Gastrocnemius medialis (tissue), 4 donors: ENCODE measurements around the gene PPY. TPM values are rescaled to one million over a fixed set of nuclear protein-coding genes. Genes with fewer than 3 reads are reported as not detected.

Experiments
- ATAC-seq, 2 donors: fragments of 150-250 bp; one replicate each; pipeline ENCODE4 v1.9.1; 2016
- DNase-seq, 2 donors: peaks; one replicate each; pipeline ENCODE4 v3.0.0-alpha.2; 2019
- H3K27ac ChIP-seq, 4 donors: fragments of 200-600 bp; sonication (generic); 1 replicate in 1 of 4; 2 replicates in 3 of 4; pipeline ENCODE4 v1.5.1; 2016 to 2018; ENCODE audit warnings: mild to moderate bottlenecking in 2 of 4, moderate library complexity in 1 of 4
- H3K27me3 ChIP-seq, 3 donors: fragments of 200-600 bp; sonication (generic) in 2 of 3; 1 replicate in 1 of 3; 2 replicates in 2 of 3; pipeline versions ENCODE4 v1.5.1 to v1.6.0; 2016 to 2019; ENCODE audit warnings: mild to moderate bottlenecking in 1 of 3, moderate library complexity in 1 of 3
- H3K36me3 ChIP-seq, 2 donors: fragments of 200-600 bp; sonication (generic) in 1 of 2; one replicate each; pipeline ENCODE4 v1.5.1; 2017 to 2018
- H3K4me1 ChIP-seq, 2 donors: fragments of 200-600 bp; sonication (generic) in 1 of 2; one replicate each; pipeline ENCODE4 v1.5.1; 2016 to 2017; ENCODE audit warnings: mild to moderate bottlenecking in 2 of 2
- H3K4me3 ChIP-seq, 4 donors: fragments of 200-600 bp; sonication (generic) in 3 of 4; 1 replicate in 1 of 4; 2 replicates in 3 of 4; pipeline ENCODE4 v1.5.1; 2016 to 2019; ENCODE audit warnings: mild to moderate bottlenecking in 2 of 4
- H3K9me3 ChIP-seq, 3 donors: fragments of 200-600 bp; sonication (generic) in 2 of 3; 1 replicate in 1 of 3; 2 replicates in 2 of 3; pipeline ENCODE4 v1.5.1; 2016 to 2019
- POLR2A ChIP-seq, 2 donors: fragments of 450-650 bp; IDR thresholded peaks; one replicate each; pipeline ENCODE4 v1.6.1; 2017; ENCODE audit warnings: antibody characterized with exemption in 2 of 2, mild to moderate bottlenecking in 2 of 2, moderate library complexity in 2 of 2
- in situ Hi-C, 4 donors: fragments of 200-750 bp; cut with MboI; loops; one replicate each; pipeline versions ENCODE4 v1.15.0 to v1.8.0; 2017; ENCODE audit warnings: low sequenced_read_pairs in 4 of 4
- intact Hi-C: fragments of 100-400 bp; cut with DNase I; formaldehyde crosslinking; loops from one replicate; pipeline ENCODE4 v1.15.1; 2023; ENCODE audit warnings: low total_unique reads
- total RNA-seq, 4 donors: library from RNA; depleted of rRNA; stranded (reverse); fragments of >200 nt; gene quantifications; one replicate each; pipeline versions ENCODE4 v1.1.0 to v1.2.3, GENCODE V29; 2016
- TF ChIP-seq, protein P1 (sequence below), 5 experiments: fragments of 450-650 bp in 3 of 5; fragments of 200-600 bp in 2 of 5; sonication (generic) in 2 of 5; IDR thresholded peaks in 4 of 5; conservative IDR thresholded peaks in 1 of 5; 1 replicate in 4 of 5; 2 replicates in 1 of 5; pipeline ENCODE4 v1.5.1; 2016 to 2019; ENCODE audit warnings: antibody characterized with exemption in 5 of 5, mild to moderate bottlenecking in 3 of 5, moderate library complexity in 3 of 5

The PPY gene
- total RNA-seq, 4 donors from 2014 or later: not detected

- ATAC-seq: no peak
- no peak overlapping the region for H3K4me3 ChIP-seq
- H3K9me3 ChIP-seq: no peaks in the 10 kb centered on the region
- TF ChIP-seq, protein P1, sequence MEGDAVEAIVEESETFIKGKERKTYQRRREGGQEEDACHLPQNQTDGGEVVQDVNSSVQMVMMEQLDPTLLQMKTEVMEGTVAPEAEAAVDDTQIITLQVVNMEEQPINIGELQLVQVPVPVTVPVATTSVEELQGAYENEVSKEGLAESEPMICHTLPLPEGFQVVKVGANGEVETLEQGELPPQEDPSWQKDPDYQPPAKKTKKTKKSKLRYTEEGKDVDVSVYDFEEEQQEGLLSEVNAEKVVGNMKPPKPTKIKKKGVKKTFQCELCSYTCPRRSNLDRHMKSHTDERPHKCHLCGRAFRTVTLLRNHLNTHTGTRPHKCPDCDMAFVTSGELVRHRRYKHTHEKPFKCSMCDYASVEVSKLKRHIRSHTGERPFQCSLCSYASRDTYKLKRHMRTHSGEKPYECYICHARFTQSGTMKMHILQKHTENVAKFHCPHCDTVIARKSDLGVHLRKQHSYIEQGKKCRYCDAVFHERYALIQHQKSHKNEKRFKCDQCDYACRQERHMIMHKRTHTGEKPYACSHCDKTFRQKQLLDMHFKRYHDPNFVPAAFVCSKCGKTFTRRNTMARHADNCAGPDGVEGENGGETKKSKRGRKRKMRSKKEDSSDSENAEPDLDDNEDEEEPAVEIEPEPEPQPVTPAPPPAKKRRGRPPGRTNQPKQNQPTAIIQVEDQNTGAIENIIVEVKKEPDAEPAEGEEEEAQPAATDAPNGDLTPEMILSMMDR (IDR thresholded peaks at IDR 0.05 in 4 of 5, conservative IDR thresholded peaks at IDR 0.05 in 1 of 5): no peak
- no peak for TF ChIP-seq POLR2A (IDR thresholded peaks at IDR 0.05)
- H3K4me1 ChIP-seq: peaks cover 1 to 2% of the 10 kb centered on the region in 2 donors
- intact Hi-C loops (no loop called here), in situ Hi-C loops (loop anchor here in 1 of 4 donors (25.0 kb wide), 1 partner anchor 250 kb away; the partner anchor contains the start of gene ASB16)
- DNase-seq: no peak
- peaks cover 6 to 13% (median 11%) of the 10 kb centered on the region in 3 donors for H3K27me3 ChIP-seq
- no peaks in the 10 kb centered on the region for H3K36me3 ChIP-seq
- no peak overlapping the region for H3K27ac ChIP-seq
Observed at GRCh38 chr17:43912635-43913304, 29.5 kb downstream of the PPY start.

DNA sequence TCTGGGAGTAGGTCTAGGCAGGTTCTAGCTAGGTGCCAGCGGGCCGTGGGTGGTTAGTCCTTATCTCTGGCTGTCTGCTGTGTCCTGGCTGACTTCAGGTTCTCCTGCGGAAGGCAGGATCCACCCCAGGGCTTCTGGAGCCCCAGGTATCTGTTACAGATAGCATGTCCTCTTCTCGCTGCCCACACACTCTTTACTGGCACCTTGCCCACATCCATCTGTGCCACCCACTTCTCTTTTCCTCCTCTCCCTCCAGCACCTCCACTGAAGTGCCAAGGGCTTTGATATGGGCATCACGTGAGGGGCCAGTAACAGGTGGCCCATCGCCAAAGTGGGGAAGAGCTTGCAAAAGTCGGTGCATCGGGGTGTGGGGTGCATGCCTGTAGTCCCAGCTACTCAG is 30.4 kb downstream of the PPY start:
- in situ Hi-C loops: loop anchor here in 1 of 4 donors (25.0 kb wide), 1 partner anchor 250 kb away; the partner anchor contains the start of gene ASB16
- Histone ChIP-seq H3K36me3 (no peaks in the 10 kb centered on the region), H3K4me3 (no peak overlapping the region), H3K27ac (no peak overlapping the region), H3K4me1 (peaks cover 3 to 11% of the 10 kb centered on the region in 2 donors), H3K27me3 (peaks cover 10 to 13% (median 13%) of the 10 kb centered on the region in 3 donors), H3K9me3 (no peaks in the 10 kb centered on the region)
- TF ChIP-seq POLR2A (IDR thresholded peaks at IDR 0.05): no peak
- TF ChIP-seq, protein P1 (IDR thresholded peaks at IDR 0.05 in 4 of 5, conservative IDR thresholded peaks at IDR 0.05 in 1 of 5): no peak
- intact Hi-C loops: no loop called here
- DNase-seq (no peak), ATAC-seq (no peak)

GRCh38 chr17:43909537-43910231 is 32.6 kb downstream of the PPY start:
- in situ Hi-C loops: loop anchor here in 1 of 4 donors (25.0 kb wide), 1 partner anchor 253 kb away; the partner anchor contains the start of gene ASB16

GRCh38 chr17:43907998-43908721 is 34.1 kb downstream of the PPY start:
- Histone ChIP-seq H3K9me3 (no peaks in the 10 kb centered on the region), H3K36me3 (no peaks in the 10 kb centered on the region), H3K4me3 (peak overlapping the region; percentile 51 to 78 (median 66)), H3K4me1 (peaks cover 10 to 29% of the 10 kb centered on the region in 2 donors), H3K27me3 (peaks cover 36 to 50% (median 45%) of the 10 kb centered on the region in 3 donors), H3K27ac (peak overlapping the region; percentile 61 to 77 (median 74))
- peak; percentile 48 to 65 for ATAC-seq
- in situ Hi-C loops: loop anchor here in 1 of 4 donors (25.0 kb wide), 1 partner anchor 254 kb away; the partner anchor contains the start of gene ASB16
- TF ChIP-seq, protein P1 (IDR thresholded peaks at IDR 0.05 in 4 of 5, conservative IDR thresholded peaks at IDR 0.05 in 1 of 5): no peak
- TF ChIP-seq POLR2A (IDR thresholded peaks at IDR 0.05): no peak
- DNase-seq: peak; percentile 29 to 30
- intact Hi-C loops: no loop called here

More at GRCh38 chr17:43909537-43910231, 32.6 kb downstream of the PPY start:
- TF ChIP-seq POLR2A (IDR thresholded peaks at IDR 0.05): no peak
- TF ChIP-seq, protein P1 (IDR thresholded peaks at IDR 0.05 in 4 of 5, conservative IDR thresholded peaks at IDR 0.05 in 1 of 5): no peak
- peaks cover 27 to 35% (median 35%) of the 10 kb centered on the region in 3 donors for H3K27me3 ChIP-seq
- ATAC-seq (no peak), DNase-seq (no peak)
- H3K4me1 ChIP-seq: peaks cover 10 to 29% of the 10 kb centered on the region in 2 donors
- intact Hi-C loops: loop anchor here (1.0 kb wide), 1 partner anchor 86 kb away; no protein-coding TSS in a partner anchor
- H3K36me3 ChIP-seq: no peaks in the 10 kb centered on the region
- no peak overlapping the region for H3K27ac ChIP-seq
- H3K4me3 ChIP-seq: no peak overlapping the region
- H3K9me3 ChIP-seq: no peaks in the 10 kb centered on the region
